A549 (cell line): ENCODE data around the gene RNF152. TPM values are rescaled to one million over a fixed set of nuclear protein-coding genes. Genes with fewer than 3 reads are reported as not detected.

ENCODE experiments used
- ATAC-seq, 2 experiments: fragments of 200-7000 bp in 1 of 2; fragments of >200 bp in 1 of 2; cut with Nextera tagmentation in 1 of 2; cut with Tn5 transposase in 1 of 2; 3 replicates each; pipeline versions ENCODE4 v1.8.0 to v1.9.1; 2018 to 2020; ENCODE audit warnings: mild to moderate bottlenecking in 1 of 2, moderate library complexity in 1 of 2
- CTCF ChIA-PET: fragments of 300-600 bp; sonication (Branson Sonifier 250); formaldehyde crosslinking; extraction: SDS; loops from one replicate; lab custom pipeline; 2021; ENCODE audit warnings: antibody characterized with exemption, inconsistent platforms; lab: Yijun Ruan, JAX
- POLR2A ChIA-PET: fragments of 350-600 bp; formaldehyde crosslinking; extraction: SDS; loops from one replicate; lab custom pipeline; 2021; ENCODE audit warnings: antibody characterized with exemption, inconsistent platforms; lab: Yijun Ruan, JAX
- DNase-seq, 2 experiments: peaks; one replicate each; pipeline versions ENCODE4 v3.0.0 to v3.0.0-alpha.2; 2011 to 2016; ENCODE audit warnings: low read depth in 1 of 2, low spot score in 1 of 2
- FAIRE-seq: peaks from 2 replicates; lab custom pipeline; 2011; peaks lifted over from hg19 to GRCh38; lab: Jason Lieb, UNC
- H3K27ac ChIP-seq, 2 experiments: fragments of >200 bp; sonication (Bioruptor Twin); formaldehyde crosslinking; 3 replicates each; pipeline ENCODE4 v1.5.1; 2016 to 2017
- H3K4me1 ChIP-seq: fragments of >200 bp; sonication (Bioruptor Twin); formaldehyde crosslinking; 3 replicates; pipeline ENCODE4 v1.6.1; 2016
- H3K4me2 ChIP-seq: fragments of >200 bp; sonication (Bioruptor Twin); formaldehyde crosslinking; 3 replicates; pipeline ENCODE4 v1.6.1; 2016
- H3K4me3 ChIP-seq: fragments of >200 bp; sonication (Bioruptor Twin); formaldehyde crosslinking; 3 replicates; pipeline ENCODE4 v1.5.1; 2016
- H3K9me3 ChIP-seq: fragments of >200 bp; sonication (Bioruptor Twin); formaldehyde crosslinking; 3 replicates; pipeline ENCODE4 v1.6.1; 2016
- BHLHE40 ChIP-seq: IDR thresholded peaks from 2 replicates; pipeline ENCODE4 v1.6.1; 2012; ENCODE audit warnings: low read depth, low read length, inconsistent platforms
- CHD2 ChIP-seq: fragments of 150-350 bp; IDR thresholded peaks from 2 replicates; pipeline ENCODE4 v1.6.1; 2014; ENCODE audit warnings: low read length; ENCODE audit not compliant: partially characterized antibody
- ELK1 ChIP-seq: fragments of 150-350 bp; IDR thresholded peaks from 2 replicates; pipeline ENCODE4 v1.6.1; 2014; ENCODE audit warnings: low read depth, mild to moderate bottlenecking, low read length
- EP300 ChIP-seq, 2 experiments: fragments of >200 bp; sonication (Bioruptor Twin); formaldehyde crosslinking; IDR thresholded peaks; 2 replicates in 1 of 2; 3 replicates in 1 of 2; pipeline ENCODE4 v1.6.1; 2016 to 2017
- GATA3 ChIP-seq: IDR thresholded peaks from 2 replicates; pipeline ENCODE4 v1.6.1; 2012; ENCODE audit warnings: borderline replicate concordance
- HDAC2 ChIP-seq: fragments of 200-600 bp; sonication (generic); IDR thresholded peaks from 2 replicates; pipeline ENCODE4 v1.6.1; 2016
- HES2 ChIP-seq: fragments of >200 bp; sonication (Bioruptor Twin); formaldehyde crosslinking; IDR thresholded peaks from 2 replicates; pipeline ENCODE4 v1.6.1; 2016
- HEYL ChIP-seq: fragments of 250-450 bp; sonication (Bioruptor Pico); IDR thresholded peaks from 2 replicates; pipeline ENCODE4 v1.8.0; 2021; ENCODE audit warnings: mild to moderate bottlenecking, moderate library complexity
- HOXA7 ChIP-seq: fragments of 250-450 bp; sonication (Bioruptor Pico); IDR thresholded peaks from 2 replicates; pipeline ENCODE4 v1.5.0; 2020; ENCODE audit warnings: mild to moderate bottlenecking, moderate library complexity
- HOXB5 ChIP-seq: fragments of 250-450 bp; sonication (Bioruptor Pico); IDR thresholded peaks from 2 replicates; pipeline ENCODE4 v1.5.0; 2020; ENCODE audit warnings: mild to moderate bottlenecking, moderate library complexity
- JUN ChIP-seq, 2 experiments: fragments of >200 bp; sonication (Bioruptor Twin); formaldehyde crosslinking; IDR thresholded peaks; 2 replicates in 1 of 2; 3 replicates in 1 of 2; pipeline ENCODE4 v1.6.1; 2016 to 2017
- KDM1A ChIP-seq: fragments of 200-600 bp; sonication (generic); IDR thresholded peaks from 2 replicates; pipeline ENCODE4 v1.6.1; 2016; ENCODE audit warnings: low read depth, mild to moderate bottlenecking
- KDM5A ChIP-seq: fragments of 200-600 bp; sonication (generic); IDR thresholded peaks from 2 replicates; pipeline ENCODE4 v1.6.1; 2016; ENCODE audit warnings: antibody characterized with exemption, mild to moderate bottlenecking
- MYC ChIP-seq: IDR thresholded peaks from 2 replicates; pipeline ENCODE4 v1.6.1; 2012; ENCODE audit warnings: mild to moderate bottlenecking, inconsistent platforms, low read length, improper control_type of control experiment, borderline replicate concordance
- NFE2L2 ChIP-seq: fragments of 150-350 bp; conservative IDR thresholded peaks from 2 replicates; pipeline ENCODE4 v1.6.1; 2014; ENCODE audit warnings: low read length
- NR3C1 ChIP-seq: fragments of >200 bp; sonication (Bioruptor Twin); formaldehyde crosslinking; IDR thresholded peaks from 3 replicates; pipeline ENCODE4 v1.6.1; 2017
- PBX3 ChIP-seq: IDR thresholded peaks from 2 replicates; pipeline ENCODE4 v1.6.1; 2012
- POLR2A ChIP-seq: IDR thresholded peaks from 2 replicates; pipeline ENCODE4 v1.6.1; 2012; ENCODE audit warnings: mild to moderate bottlenecking, low read length
- RAD21 ChIP-seq, 2 experiments: fragments of >200 bp in 1 of 2; sonication (Bioruptor Twin) in 1 of 2; formaldehyde crosslinking in 1 of 2; IDR thresholded peaks in 1 of 2; conservative IDR thresholded peaks in 1 of 2; 2 replicates in 1 of 2; 3 replicates in 1 of 2; pipeline ENCODE4 v1.6.1; 2012 to 2018; ENCODE audit warnings: inconsistent platforms in 1 of 2
- RARB ChIP-seq: fragments of 250-450 bp; sonication (Bioruptor Pico); IDR thresholded peaks from 2 replicates; pipeline ENCODE4 v1.8.0; 2021; ENCODE audit warnings: mild to moderate bottlenecking, moderate library complexity
- RCOR1 ChIP-seq: fragments of 150-350 bp; IDR thresholded peaks from 2 replicates; pipeline ENCODE4 v1.6.1; 2014; ENCODE audit warnings: antibody characterized with exemption, low read length, low read depth
- RFX5 ChIP-seq: fragments of 450-650 bp; IDR thresholded peaks from 2 replicates; pipeline ENCODE4 v1.7.1; 2014; ENCODE audit warnings: antibody characterized with exemption, mild to moderate bottlenecking, moderate library complexity
- RNF2 ChIP-seq: fragments of 200-600 bp; sonication (generic); IDR thresholded peaks from 2 replicates; pipeline ENCODE4 v1.6.1; 2016; ENCODE audit warnings: low read depth, mild to moderate bottlenecking, antibody characterized with exemption, moderate library complexity, borderline replicate concordance
- SMC3 ChIP-seq: fragments of >200 bp; sonication (Bioruptor Twin); formaldehyde crosslinking; IDR thresholded peaks from 3 replicates; pipeline ENCODE4 v1.6.1; 2018; ENCODE audit warnings: inconsistent platforms
- TFCP2L1 ChIP-seq: fragments of 250-450 bp; sonication (Bioruptor Pico); IDR thresholded peaks from 2 replicates; pipeline ENCODE4 v1.5.0; 2021; ENCODE audit warnings: mild to moderate bottlenecking
- TP53 ChIP-seq: fragments of 250-450 bp; sonication (Bioruptor Pico); IDR thresholded peaks from 2 replicates; pipeline ENCODE4 v1.5.0; 2021; ENCODE audit warnings: mild to moderate bottlenecking, moderate library complexity
- ZNF302 ChIP-seq: fragments of 250-450 bp; sonication (Bioruptor Pico); IDR thresholded peaks from 2 replicates; pipeline ENCODE4 v1.9.0; 2021; ENCODE audit warnings: inconsistent platforms, mild to moderate bottlenecking, moderate library complexity
- WGBS: methylation state at CpG from one replicate; pipeline ENCODE4 v1.1.6; 2017; ENCODE audit errors: missing lambda C conversion rate; 5-methylcytosine and 5-hydroxymethylcytosine counted together
- polyA plus RNA-seq, 4 experiments: library from polyadenylated mRNA; depleted of rRNA in 3 of 4; stranded (reverse); fragments of >200 nt; fragmentation: RNase III in 1 of 4; extraction: RNeasy Plus Mini Kit Qiagen cat#74134 plus additional on column Dnase treatment in 1 of 4; gene quantifications; 2 replicates in 3 of 4; 3 replicates in 1 of 4; pipeline ENCODE4 v1.2.3, GENCODE V29; 2011 to 2017
- TF ChIP-seq, protein P1 (sequence below): IDR thresholded peaks from 2 replicates; pipeline ENCODE4 v1.6.1; 2012; ENCODE audit warnings: low read depth, borderline replicate concordance
- TF ChIP-seq, protein P2 (sequence below): fragments of 200-600 bp; sonication (generic); IDR thresholded peaks from 2 replicates; pipeline ENCODE4 v1.6.1; 2016; ENCODE audit warnings: antibody characterized with exemption, mild to moderate bottlenecking, moderate library complexity
- TF ChIP-seq, protein P3 (sequence below): fragments of 450-650 bp; IDR thresholded peaks from 2 replicates; pipeline ENCODE4 v1.6.1; 2014; ENCODE audit warnings: antibody characterized with exemption

RNF152 gene
- polyA plus RNA-seq, 2 of the 4 experiments (the other 2 are of a cell fraction): 0.12 TPM; not detected in 1

DNA sequence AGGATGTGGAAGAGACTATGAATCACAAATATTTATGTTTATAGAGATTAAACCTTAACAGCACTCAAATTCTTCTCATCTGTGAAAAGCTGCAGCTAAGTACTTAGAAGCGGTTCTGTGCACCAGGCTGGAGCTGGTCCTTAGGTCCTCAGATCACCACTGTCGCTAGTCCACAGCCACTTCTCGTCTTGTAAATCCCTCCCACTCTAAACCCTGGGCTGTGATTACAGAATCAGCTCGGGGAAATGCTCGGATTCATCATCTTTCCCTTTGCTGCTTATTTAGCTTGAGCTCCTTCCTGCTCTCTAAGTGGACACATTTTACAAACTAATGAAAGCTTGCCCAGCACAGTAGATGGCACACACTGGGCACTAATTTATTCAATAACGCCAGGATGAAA lies 61.7 kb downstream of the RNF152 start:
- FAIRE-seq (no peak), ATAC-seq (no peak), DNase-seq (no peak)
- H3K4me3 ChIP-seq: no peak overlapping the region
- POLR2A ChIA-PET: no interaction called here
- CTCF ChIA-PET: interaction anchor here (0.7 kb wide), 1 partner anchor 18 kb away, joined by 3 read pairs; no protein-coding TSS in a partner anchor
- no peaks in the 10 kb centered on the region for H3K9me3 ChIP-seq
- no peak overlapping the region for H3K27ac ChIP-seq
- no peak for TF ChIP-seq TP53 (CRISPR knock-in tag)
- no peak for TF ChIP-seq KDM1A
- TF ChIP-seq, protein P1, sequence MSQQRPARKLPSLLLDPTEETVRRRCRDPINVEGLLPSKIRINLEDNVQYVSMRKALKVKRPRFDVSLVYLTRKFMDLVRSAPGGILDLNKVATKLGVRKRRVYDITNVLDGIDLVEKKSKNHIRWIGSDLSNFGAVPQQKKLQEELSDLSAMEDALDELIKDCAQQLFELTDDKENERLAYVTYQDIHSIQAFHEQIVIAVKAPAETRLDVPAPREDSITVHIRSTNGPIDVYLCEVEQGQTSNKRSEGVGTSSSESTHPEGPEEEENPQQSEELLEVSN: no peak
- no peak for TF ChIP-seq RCOR1
- no peak for TF ChIP-seq TFCP2L1
- TF ChIP-seq RARB (CRISPR knock-in tag): no peak
- TF ChIP-seq, protein P2, sequence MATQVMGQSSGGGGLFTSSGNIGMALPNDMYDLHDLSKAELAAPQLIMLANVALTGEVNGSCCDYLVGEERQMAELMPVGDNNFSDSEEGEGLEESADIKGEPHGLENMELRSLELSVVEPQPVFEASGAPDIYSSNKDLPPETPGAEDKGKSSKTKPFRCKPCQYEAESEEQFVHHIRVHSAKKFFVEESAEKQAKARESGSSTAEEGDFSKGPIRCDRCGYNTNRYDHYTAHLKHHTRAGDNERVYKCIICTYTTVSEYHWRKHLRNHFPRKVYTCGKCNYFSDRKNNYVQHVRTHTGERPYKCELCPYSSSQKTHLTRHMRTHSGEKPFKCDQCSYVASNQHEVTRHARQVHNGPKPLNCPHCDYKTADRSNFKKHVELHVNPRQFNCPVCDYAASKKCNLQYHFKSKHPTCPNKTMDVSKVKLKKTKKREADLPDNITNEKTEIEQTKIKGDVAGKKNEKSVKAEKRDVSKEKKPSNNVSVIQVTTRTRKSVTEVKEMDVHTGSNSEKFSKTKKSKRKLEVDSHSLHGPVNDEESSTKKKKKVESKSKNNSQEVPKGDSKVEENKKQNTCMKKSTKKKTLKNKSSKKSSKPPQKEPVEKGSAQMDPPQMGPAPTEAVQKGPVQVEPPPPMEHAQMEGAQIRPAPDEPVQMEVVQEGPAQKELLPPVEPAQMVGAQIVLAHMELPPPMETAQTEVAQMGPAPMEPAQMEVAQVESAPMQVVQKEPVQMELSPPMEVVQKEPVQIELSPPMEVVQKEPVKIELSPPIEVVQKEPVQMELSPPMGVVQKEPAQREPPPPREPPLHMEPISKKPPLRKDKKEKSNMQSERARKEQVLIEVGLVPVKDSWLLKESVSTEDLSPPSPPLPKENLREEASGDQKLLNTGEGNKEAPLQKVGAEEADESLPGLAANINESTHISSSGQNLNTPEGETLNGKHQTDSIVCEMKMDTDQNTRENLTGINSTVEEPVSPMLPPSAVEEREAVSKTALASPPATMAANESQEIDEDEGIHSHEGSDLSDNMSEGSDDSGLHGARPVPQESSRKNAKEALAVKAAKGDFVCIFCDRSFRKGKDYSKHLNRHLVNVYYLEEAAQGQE: no peak
- TF ChIP-seq GATA3: no peak
- TF ChIP-seq ZNF302: no peak
- no peak for TF ChIP-seq HOXA7
- TF ChIP-seq HES2: no peak
- no peak for TF ChIP-seq HDAC2
- no peak for TF ChIP-seq RFX5
- no peak for TF ChIP-seq EP300 (IDR thresholded peaks at IDR 0.05)
- no peak for TF ChIP-seq ELK1
- TF ChIP-seq MYC: no peak
- TF ChIP-seq, protein P3, sequence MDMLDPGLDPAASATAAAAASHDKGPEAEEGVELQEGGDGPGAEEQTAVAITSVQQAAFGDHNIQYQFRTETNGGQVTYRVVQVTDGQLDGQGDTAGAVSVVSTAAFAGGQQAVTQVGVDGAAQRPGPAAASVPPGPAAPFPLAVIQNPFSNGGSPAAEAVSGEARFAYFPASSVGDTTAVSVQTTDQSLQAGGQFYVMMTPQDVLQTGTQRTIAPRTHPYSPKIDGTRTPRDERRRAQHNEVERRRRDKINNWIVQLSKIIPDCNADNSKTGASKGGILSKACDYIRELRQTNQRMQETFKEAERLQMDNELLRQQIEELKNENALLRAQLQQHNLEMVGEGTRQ: no peak
- no peak for TF ChIP-seq HEYL (CRISPR knock-in tag)
- 9% methylated on average over 6 of the region's 6 CpGs for WGBS
- no peak overlapping the region for H3K4me2 ChIP-seq
- no peaks in the 10 kb centered on the region for H3K4me1 ChIP-seq

DNA sequence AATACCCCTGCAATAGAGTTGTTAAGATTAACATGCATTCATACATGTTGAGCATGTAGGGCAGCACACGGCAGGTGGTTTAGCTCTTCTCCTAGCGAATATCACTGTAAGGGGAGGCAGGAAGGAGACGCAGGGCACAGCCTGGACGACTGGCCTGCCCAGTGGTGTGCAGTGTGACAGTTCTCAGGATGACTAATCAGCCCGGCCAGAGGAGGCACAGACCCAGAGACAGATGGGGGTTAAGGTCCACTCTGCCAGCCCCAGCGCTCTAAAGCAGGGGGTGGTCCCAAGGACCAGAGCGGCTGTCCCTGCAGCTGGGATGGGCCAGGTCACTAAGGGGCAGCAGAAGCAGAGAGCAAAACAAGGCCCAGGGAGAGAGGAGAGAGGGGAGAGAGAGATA lies 63.7 kb downstream of the RNF152 start:
- no peak overlapping the region for H3K27ac ChIP-seq
- ChIA-PET CTCF (no interaction called here), POLR2A (no interaction called here)
- no peaks in the 10 kb centered on the region for H3K4me1 ChIP-seq
- H3K9me3 ChIP-seq: no peaks in the 10 kb centered on the region
- no peak for ATAC-seq
- TF ChIP-seq KDM5A (no peak), CHD2 (no peak), HEYL (CRISPR knock-in tag) (no peak), RAD21 (conservative IDR thresholded peaks at IDR 0.05 in 1 of 2, IDR thresholded peaks at IDR 0.05 in 1 of 2) (no peak), ZNF302 (no peak), TFCP2L1 (no peak), RNF2 (no peak), NFE2L2 (no peak), PBX3 (no peak), BHLHE40 (no peak), POLR2A (no peak), HOXB5 (CRISPR knock-in tag) (no peak), NR3C1 (no peak), HES2 (no peak), SMC3 (no peak), JUN (IDR thresholded peaks at IDR 0.05) (no peak)
- no peak overlapping the region for H3K4me2 ChIP-seq
- FAIRE-seq: no peak
- 28% methylated on average over 7 of the region's 7 CpGs for WGBS
- DNase-seq: no peak
- no peak overlapping the region for H3K4me3 ChIP-seq
